Measurements from ENCODE around the gene CCDC15.
"Not testable (repeated sequence)": the region's sequence is repeated elsewhere in the genome, so short reads cannot be mapped to it uniquely, and the experiment has no call there.

The CCDC15 gene

GRCh38 chr11:125055107-125055715, 101.2 kb downstream of the CCDC15 start:
- no peak for TF ChIP-seq CSDC2 (CRISPR knock-in tag; IDR thresholded peaks at IDR 0.05)
- TF ChIP-seq PATZ1 (CRISPR knock-in tag; IDR thresholded peaks at IDR 0.05; ENCODE audit: borderline replicate concordance), result no peak
- no peak for TF ChIP-seq PPARA (CRISPR knock-in tag; IDR thresholded peaks at IDR 0.05; ENCODE audit: borderline replicate concordance)
- TF ChIP-seq ZFP30 (CRISPR knock-in tag; IDR thresholded peaks at IDR 0.05), result no peak
- no peak for TF ChIP-seq ZC3H10 (CRISPR knock-in tag; IDR thresholded peaks at IDR 0.05)
- no peak for ATAC-seq

GRCh38 chr11:125056111-125056510, 102.1 kb downstream of the CCDC15 start:
- not testable (repeated sequence) for ATAC-seq

GRCh38 chr11:125056931-125057692, 103.1 kb downstream of the CCDC15 start:
- ATAC-seq, result no peak
- TF ChIP-seq RARB (CRISPR knock-in tag; IDR thresholded peaks at IDR 0.05), result no peak
- no peak for TF ChIP-seq PATZ1 (CRISPR knock-in tag; IDR thresholded peaks at IDR 0.05; ENCODE audit: borderline replicate concordance)
- TF ChIP-seq PPARA (CRISPR knock-in tag; IDR thresholded peaks at IDR 0.05; ENCODE audit: borderline replicate concordance), result no peak
- no peak for TF ChIP-seq ZFP30 (CRISPR knock-in tag; IDR thresholded peaks at IDR 0.05)
- TF ChIP-seq GLIS3 (CRISPR knock-in tag; IDR thresholded peaks at IDR 0.05), result no peak
- TF ChIP-seq CSDC2 (CRISPR knock-in tag; IDR thresholded peaks at IDR 0.05), result no peak
- no peak for TF ChIP-seq CSRNP3 (CRISPR knock-in tag; IDR thresholded peaks at IDR 0.05)
- no peak for TF ChIP-seq POU6F1 (CRISPR knock-in tag; IDR thresholded peaks at IDR 0.05; ENCODE audit: borderline replicate concordance, low read depth)
- TF ChIP-seq ZC3H10 (CRISPR knock-in tag; IDR thresholded peaks at IDR 0.05), result no peak
- TF ChIP-seq ZFP3 (CRISPR knock-in tag; IDR thresholded peaks at IDR 0.05), result no peak
- no peak for TF ChIP-seq SNAI2 (CRISPR knock-in tag; IDR thresholded peaks at IDR 0.05)
- no peak for TF ChIP-seq ESRRG (CRISPR knock-in tag; IDR thresholded peaks at IDR 0.05)

- TF ChIP-seq CREB5 (CRISPR knock-in tag; IDR thresholded peaks at IDR 0.05; ENCODE audit: low read depth), result no peak
- TF ChIP-seq TSHZ2 (CRISPR knock-in tag; IDR thresholded peaks at IDR 0.05), result no peak
- TF ChIP-seq ZNF70 (CRISPR knock-in tag; IDR thresholded peaks at IDR 0.05), result no peak
- no peak for TF ChIP-seq ARNTL (CRISPR knock-in tag; IDR thresholded peaks at IDR 0.05; ENCODE audit: borderline replicate concordance, low read depth)
- TF ChIP-seq RARB (CRISPR knock-in tag; IDR thresholded peaks at IDR 0.05), result no peak
- no peak for TF ChIP-seq CSRNP3 (CRISPR knock-in tag; IDR thresholded peaks at IDR 0.05)
- TF ChIP-seq GLIS3 (CRISPR knock-in tag; IDR thresholded peaks at IDR 0.05), result no peak
- TF ChIP-seq ZNF8 (CRISPR knock-in tag; IDR thresholded peaks at IDR 0.05), result no peak
- no peak for TF ChIP-seq TOX (CRISPR knock-in tag; IDR thresholded peaks at IDR 0.05; ENCODE audit: borderline replicate concordance)
- no peak for TF ChIP-seq ZFP30 (CRISPR knock-in tag; IDR thresholded peaks at IDR 0.05)
- ATAC-seq, result no peak
Observed at GRCh38 chr11:125057693-125058016, 103.7 kb downstream of the CCDC15 start.

Measured in SK-N-SH treated with all-trans-retinoic acid at 6 μM for 48 hours (cell line).